Upper lobe of left lung (tissue), 4 donors: ENCODE results near the gene MARCHF9.

Experiments used
- CTCF ChIP-seq, 6 experiments: fragments of 450-650 bp in 4 of 6; fragments of 200-600 bp in 2 of 6; sonication (generic) in 2 of 6; IDR thresholded peaks; one replicate each; pipeline ENCODE4 v1.5.1; 2016 to 2019; ENCODE audit warnings: antibody characterized with exemption in 6 of 6
- POLR2AphosphoS5 ChIP-seq, 2 donors: sonication (generic); formaldehyde crosslinking; IDR thresholded peaks; one replicate each; pipeline ENCODE4 v1.5.1; 2017; ENCODE audit warnings: antibody characterized with exemption in 2 of 2

DNA sequence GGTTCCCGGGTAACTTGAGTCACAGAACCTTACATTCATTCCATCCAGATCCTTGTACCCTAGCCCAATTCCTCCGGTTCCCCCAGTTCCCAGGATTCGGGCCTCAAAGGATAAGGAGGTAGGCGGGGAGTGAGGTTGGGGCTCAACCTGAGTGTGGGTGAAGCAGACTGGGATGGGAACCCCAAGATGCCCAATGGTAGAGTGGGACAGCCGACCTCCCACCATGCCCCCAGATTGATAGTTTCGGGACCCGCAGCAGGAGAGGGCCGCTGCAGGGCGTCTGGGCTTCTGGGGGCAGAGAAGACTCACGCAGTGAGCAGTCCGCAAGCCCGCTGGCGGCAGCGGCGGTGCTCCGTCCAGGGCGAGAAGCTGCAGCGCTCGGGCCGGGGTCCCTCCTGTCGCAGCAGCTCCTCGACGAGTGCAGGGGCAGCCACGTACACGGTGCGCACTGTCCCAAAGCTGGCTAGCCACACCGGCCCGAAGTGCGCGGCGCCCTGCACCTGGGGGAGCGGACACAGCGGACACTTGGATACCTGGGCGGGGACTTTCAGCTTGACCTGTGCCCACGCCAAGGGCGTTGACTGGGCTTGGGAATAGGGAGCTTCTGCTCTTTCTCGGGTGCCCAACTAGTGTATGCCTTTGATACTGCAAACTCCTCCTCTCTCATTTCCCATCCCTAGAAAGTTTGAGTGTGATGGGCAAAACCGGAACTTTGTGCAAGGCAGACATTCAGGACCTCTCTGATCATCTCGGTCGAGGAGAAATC, 11.0 kb downstream of the MARCHF9 start:
- no peak for TF ChIP-seq CTCF (IDR thresholded peaks at IDR 0.05)
- TF ChIP-seq POLR2AphosphoS5 (IDR thresholded peaks at IDR 0.05), result no peak
